ENCODE results near the gene ENO1. TPM values are rescaled to one million over a fixed set of nuclear protein-coding genes. Genes with fewer than 3 reads are reported as not detected.
"Not testable (repeated sequence)": the region's sequence is repeated elsewhere in the genome, so short reads cannot be mapped to it uniquely, and the experiment has no call there.

Gene ENO1
- total RNA-seq, 2 experiments from 2014 or later, result 3,897 to 3,945 TPM

DNA sequence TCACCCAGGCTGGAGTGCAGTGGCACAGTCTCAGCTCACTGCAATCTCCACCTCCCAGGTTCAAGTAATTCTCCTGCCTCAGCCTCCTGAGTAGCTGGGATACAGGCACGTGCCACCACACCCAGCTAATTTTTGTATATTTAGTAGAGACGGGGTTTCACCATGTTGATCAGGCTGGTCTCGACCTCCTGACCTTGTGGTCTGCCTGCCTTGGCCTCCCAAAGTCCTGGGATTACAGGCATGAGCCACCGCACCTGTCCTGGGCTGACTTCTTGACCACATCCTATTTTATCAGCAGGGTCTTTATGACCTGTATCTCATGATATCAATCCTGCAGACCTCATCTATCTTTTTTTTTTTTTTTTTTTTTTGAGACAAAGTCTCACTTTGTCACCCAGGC is 22.2 kb upstream of the ENO1 start:
- CTCF ChIA-PET, result interaction anchor here (0.6 to 3.1 kb wide), 5 partner anchors 35 to 375 kb away, joined by 3 to 9 read pairs (median 5); no protein-coding TSS in a partner anchor
- POLR2A ChIA-PET, result interaction anchor here (1.3 to 1.9 kb wide), 2 partner anchors 21 to 22 kb away, joined by 4 to 5 read pairs; partner anchors contain the start of gene ENO1

GRCh38 chr1:8899046-8899445 is 20.6 kb upstream of the ENO1 start:
- ChIA-PET CTCF (interaction anchor here (0.5 to 3.1 kb wide), 7 partner anchors 11 to 303 kb away, joined by 3 to 9 read pairs (median 3); partner anchors contain the start of gene ENO1), POLR2A (interaction anchor here (1.1 to 1.9 kb wide), 3 partner anchors 20 to 25 kb away, joined by 3 to 4 read pairs (median 4); partner anchors contain the start of gene ENO1)

DNA sequence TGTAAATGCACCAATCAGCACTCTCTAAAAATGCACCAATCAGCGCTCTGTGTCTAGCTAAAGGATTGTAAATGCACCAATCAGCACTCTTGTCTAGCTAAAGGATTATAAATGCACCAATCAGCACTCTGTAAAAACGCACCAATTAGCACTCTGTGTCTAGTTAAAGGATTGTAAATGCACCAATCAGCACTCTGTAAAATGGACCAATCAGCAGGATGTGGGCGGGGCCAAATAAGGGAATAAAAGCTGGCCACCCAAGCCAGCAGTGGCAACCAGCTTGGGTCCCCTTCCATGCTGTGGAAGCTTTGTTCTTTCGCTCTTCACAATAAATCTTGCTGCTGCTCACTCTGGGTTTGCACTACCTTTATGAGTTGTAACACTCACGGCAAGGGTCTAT is 19.9 kb upstream of the ENO1 start:
- CTCF ChIA-PET, result interaction anchor here (1.2 to 1.5 kb wide), 4 partner anchors 12 to 21 kb away, joined by 3 to 5 read pairs (median 3); partner anchors contain the start of gene ENO1
- POLR2A ChIA-PET, result interaction anchor here (1.1 kb wide), 1 partner anchor 25 kb away, joined by 4 read pairs; no protein-coding TSS in a partner anchor

DNA sequence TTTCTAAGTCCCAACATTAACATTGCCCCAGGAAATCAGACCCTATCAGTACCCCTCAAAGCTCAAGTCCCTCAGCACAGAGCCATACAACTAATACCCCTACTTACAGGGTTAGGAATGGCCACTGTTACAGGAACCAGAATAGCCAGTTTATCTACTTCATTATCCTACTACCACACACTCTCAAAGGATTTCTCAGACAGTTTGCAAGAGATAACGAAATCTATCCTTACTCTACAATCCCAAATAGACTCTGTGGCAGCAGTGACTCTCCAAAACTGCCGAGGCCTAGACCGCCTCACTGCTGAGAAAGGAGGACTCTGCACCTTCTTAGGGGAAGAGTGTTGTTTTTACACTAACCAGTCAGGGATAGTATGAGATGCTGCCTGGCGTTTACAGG is 19.0 kb upstream of the ENO1 start:
- CTCF ChIA-PET, POLR2A ChIA-PET: not testable (repeated sequence)

GRCh38 chr1:8896775-8897174 is 18.3 kb upstream of the ENO1 start:
- CTCF ChIA-PET, result interaction anchor here (1.0 kb wide), 1 partner anchor 17 kb away, joined by 3 read pairs; no protein-coding TSS in a partner anchor
- POLR2A ChIA-PET, result not testable (repeated sequence)

- ChIA-PET POLR2A (no interaction called here), CTCF (no interaction called here)
Measured at GRCh38 chr1:8892026-8892425, 13.5 kb upstream of the ENO1 start.

DNA sequence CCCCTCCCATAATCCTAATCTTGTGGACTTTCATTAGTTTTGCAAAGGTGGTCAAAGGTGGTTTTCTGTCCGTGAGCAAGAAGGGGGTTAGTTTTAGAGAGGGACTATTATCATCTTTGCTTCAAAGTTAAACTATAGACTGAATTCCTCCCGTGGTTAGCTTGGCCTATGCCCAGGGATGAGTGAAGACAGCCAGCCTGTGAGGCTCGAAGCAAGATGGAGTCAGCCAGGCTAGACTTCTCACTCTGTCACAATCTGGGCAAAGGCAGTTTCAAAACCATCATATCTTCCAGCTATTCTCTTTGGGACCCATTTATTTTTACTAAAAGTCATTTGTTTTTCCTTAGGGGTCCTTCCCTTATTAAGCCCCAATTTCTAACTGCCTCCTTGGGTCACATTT is 12.9 kb upstream of the ENO1 start:
- POLR2A ChIA-PET, result interaction anchor here (0.7 kb wide), 1 partner anchor 12 kb away, joined by 4 read pairs; no protein-coding TSS in a partner anchor
- CTCF ChIA-PET, result no interaction called here

- POLR2A ChIA-PET, result no interaction called here
- CTCF ChIA-PET, result no interaction called here
Measured at GRCh38 chr1:8889925-8890785, 11.7 kb upstream of the ENO1 start.

DNA sequence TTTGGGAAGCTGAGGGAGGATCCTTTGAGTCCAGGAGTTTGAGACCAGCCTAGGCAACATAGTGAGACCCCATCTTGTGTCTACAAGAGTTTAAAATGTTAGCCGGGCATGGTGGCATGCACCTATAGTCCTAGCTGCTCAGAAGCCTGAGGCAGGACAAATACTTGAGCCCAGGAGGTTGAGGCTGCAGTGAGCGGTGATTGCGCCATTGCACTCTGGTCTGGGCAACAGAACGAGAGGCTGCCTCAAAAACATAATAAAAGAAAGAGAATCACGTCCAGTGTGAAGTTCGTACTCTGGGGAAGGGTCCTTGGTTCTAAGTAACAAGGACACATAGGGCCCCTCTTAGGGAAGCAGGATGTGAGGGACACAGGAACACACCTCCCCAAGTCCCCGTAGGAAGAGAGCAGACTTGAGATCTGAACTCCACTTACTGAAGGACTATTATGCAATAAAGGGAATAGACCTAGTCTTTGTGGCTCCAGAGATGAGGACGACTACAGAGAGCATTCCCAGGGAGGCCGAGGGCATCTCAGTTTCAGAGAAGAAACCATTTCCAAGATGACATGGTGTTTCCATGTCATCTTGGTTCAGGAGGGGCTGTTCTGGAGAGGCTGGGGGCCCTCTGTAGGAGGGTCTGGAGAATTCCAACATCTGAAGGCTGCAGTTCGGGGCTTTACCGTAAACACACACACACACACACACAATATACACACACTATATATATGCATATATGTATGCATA is 10.8 kb upstream of the ENO1 start:
- ChIA-PET CTCF (no interaction called here), POLR2A (no interaction called here)

GRCh38 chr1:8886589-8886988 is 8.1 kb upstream of the ENO1 start:
- POLR2A ChIA-PET, result no interaction called here
- CTCF ChIA-PET, result interaction anchor here (0.6 kb wide), 1 partner anchor 117 kb away, joined by 3 read pairs; no protein-coding TSS in a partner anchor

DNA sequence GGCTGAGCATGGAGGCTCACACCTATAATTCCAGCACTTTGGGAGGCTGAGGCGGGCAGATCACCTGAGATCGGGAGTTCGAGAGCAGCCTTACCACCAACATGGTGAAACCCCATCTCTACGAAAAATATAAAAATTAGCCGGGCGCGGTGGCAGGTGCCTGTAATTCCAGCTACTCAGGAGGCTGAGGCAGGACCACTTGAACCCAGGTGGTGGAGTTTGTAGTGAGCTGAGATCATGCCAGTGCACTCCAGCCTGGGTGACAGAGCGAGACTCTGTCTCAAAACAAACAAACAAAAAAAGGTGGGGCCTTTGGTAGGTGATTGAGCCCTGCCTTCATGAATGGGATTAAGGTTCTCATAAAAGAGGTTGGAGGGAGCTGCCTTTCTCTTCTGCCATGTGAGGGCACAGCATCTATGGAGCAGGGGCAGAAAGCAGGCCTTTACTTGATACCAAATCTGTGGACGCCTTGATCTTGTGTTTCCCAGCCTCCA is 7.6 kb upstream of the ENO1 start:
- CTCF ChIA-PET, POLR2A ChIA-PET: not testable (repeated sequence)

GRCh38 chr1:8884105-8884504 is 5.6 kb upstream of the ENO1 start:
- CTCF ChIA-PET, result interaction anchor here (0.9 kb wide), 1 partner anchor 23 kb away, joined by 4 read pairs; no protein-coding TSS in a partner anchor
- POLR2A ChIA-PET, result not testable (repeated sequence)

GRCh38 chr1:8883491-8883890 is 5.0 kb upstream of the ENO1 start:
- CTCF ChIA-PET, result interaction anchor here (0.6 to 0.9 kb wide), 2 partner anchors 23 to 121 kb away, joined by 3 to 4 read pairs; no protein-coding TSS in a partner anchor
- POLR2A ChIA-PET, result no interaction called here

- CTCF ChIA-PET, result interaction anchor here (0.7 to 1.9 kb wide), 6 partner anchors 16 to 125 kb away, joined by 3 to 7 read pairs (median 3); no protein-coding TSS in a partner anchor
- POLR2A ChIA-PET, result interaction anchor here (0.6 to 1.8 kb wide), 5 partner anchors 11 to 125 kb away, joined by 3 to 5 read pairs (median 4); no protein-coding TSS in a partner anchor
Measured at GRCh38 chr1:8879922-8880676, 1.6 kb upstream of the ENO1 start.

DNA sequence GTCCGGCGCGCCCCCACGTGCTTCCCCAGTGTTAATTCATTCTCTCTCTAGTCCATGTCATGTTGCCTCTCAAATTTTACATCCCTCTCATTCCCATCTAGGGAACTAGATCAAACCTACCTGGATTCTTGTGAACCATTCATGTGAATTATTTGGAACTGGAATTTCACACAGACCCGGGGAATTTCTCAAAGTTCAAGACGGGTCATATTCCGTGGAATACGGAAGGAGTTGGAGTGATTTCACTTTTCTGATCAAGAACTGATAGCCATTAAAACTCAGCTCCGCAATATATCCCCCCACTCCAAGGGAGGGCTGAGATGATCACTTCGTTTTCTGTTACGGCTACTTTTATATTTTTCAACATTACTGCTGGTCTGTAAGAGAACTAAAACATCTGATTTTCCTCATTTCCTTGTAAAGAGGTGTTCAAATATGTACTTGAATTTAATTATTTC is 1.0 kb upstream of the ENO1 start:
- CTCF ChIA-PET, result interaction anchor here (1.1 to 1.9 kb wide), 4 partner anchors 17 to 126 kb away, joined by 3 to 7 read pairs (median 3); no protein-coding TSS in a partner anchor
- POLR2A ChIA-PET, result interaction anchor here (0.6 to 2.7 kb wide), 8 partner anchors 12 to 126 kb away, joined by 3 to 18 read pairs (median 4); no protein-coding TSS in a partner anchor

- POLR2A ChIA-PET, result interaction anchor here (1.0 to 2.7 kb wide), 10 partner anchors 10 to 126 kb away, joined by 3 to 18 read pairs (median 4); no protein-coding TSS in a partner anchor
Measured at GRCh38 chr1:8878698-8879463, 395 bp upstream of the ENO1 start.

GRCh38 chr1:8876087-8876486 is 2.4 kb downstream of the ENO1 start:
- POLR2A ChIA-PET, result interaction anchor here (0.7 kb wide), 2 partner anchors 98 to 935 kb away, joined by 3 to 4 read pairs; partner anchors contain the start of gene TNFRSF9
- CTCF ChIA-PET, result interaction anchor here (0.6 to 1.4 kb wide), 2 partner anchors 13 to 917 kb away, joined by 3 read pairs; no protein-coding TSS in a partner anchor

More at GRCh38 chr1:8878698-8879463, 395 bp upstream of the ENO1 start:
- CTCF ChIA-PET, result interaction anchor here (0.8 to 1.6 kb wide), 4 partner anchors 17 to 29 kb away, joined by 3 to 5 read pairs (median 4); no protein-coding TSS in a partner anchor
